GM21737 (cell line): ENCODE data around the gene CACNA1D.

Experiments
- ATAC-seq: cut with Tn5 transposase; IDR thresholded peaks from one replicate; pipeline ENCODE4 v1.9.1; 2021; ENCODE audit warnings: mild to moderate bottlenecking, moderate library complexity; ENCODE audit not compliant: unreplicated experiment

CACNA1D gene

DNA sequence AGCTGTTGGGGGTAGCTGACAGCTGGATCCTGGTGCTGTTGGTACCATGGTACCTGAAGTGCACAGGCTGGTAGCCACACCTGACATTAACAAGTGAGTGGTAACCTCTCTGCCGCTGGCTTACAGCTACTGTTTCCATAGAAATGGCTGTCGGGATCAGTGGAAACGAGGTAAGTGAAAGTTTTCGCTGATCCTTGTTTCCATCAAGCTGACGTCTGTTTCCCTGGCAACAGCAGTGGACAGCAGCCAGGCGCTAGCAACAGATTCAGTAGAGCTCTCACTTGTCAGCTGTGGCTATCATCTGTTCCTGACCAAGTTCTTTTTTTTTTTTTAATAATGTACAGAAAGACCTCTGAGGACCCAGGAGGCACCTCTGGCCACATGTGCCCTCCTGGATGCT, 185.6 kb downstream of the CACNA1D start:
- ATAC-seq = no peak

DNA sequence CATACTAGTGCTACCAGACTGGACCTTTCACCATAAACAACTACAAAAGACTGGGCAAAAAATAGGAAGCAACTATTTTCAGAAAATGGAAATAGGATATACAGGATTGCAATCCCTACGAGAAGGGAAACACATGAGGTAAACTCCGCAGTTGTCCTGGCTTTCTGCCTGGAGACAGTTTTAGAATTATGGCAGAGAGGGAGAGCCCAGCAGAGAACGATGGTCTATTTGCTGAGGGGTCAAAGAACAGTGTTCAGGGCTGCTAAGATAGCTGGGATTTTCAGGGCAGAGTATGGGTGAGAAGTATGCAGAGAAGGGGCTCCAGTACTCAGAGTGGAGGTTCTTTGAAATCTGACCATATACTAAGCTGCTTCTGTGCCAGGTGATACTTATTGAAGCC, 188.4 kb downstream of the CACNA1D start:
- ATAC-seq = no peak

DNA sequence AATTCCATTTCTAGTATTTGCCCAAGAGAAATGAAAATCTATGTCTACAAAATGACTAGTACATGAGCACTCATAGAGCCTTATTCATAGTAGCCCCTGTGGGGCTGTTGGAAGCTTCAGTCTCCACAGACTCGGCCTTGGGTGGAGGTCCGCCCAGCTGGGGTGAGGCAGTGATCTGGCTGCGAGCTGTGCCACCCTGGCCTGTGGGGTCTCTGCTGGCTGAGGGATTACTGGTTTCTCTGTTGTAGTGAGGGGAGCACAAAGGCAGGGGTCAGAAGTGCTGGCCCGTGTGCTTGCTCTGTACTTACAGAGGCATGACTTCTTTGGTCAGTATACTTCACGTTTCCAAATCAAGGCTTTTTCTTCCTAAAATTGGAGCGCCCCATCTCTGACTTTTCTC, 193.7 kb downstream of the CACNA1D start:
- no peak for ATAC-seq

DNA sequence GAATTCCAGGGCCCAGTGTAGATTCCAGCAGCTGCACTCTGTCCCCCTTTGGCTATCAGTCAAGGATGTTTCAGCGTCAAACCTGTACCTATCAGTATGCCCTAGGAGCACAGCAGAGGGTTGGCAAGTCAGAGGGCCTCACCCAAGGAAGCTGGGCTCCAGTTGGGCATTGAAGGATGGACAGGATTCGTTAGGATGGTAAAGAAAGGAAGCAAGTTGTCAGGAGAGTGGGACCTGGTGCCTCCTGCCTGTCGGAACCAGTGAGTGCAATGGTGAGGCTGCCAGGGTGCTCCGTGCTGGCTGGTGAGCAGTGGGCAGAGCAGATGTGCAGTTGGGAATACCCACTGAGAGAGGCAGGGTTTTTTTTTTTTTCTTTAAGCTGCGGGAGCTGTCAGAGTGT, 194.6 kb downstream of the CACNA1D start:
- no peak for ATAC-seq

DNA sequence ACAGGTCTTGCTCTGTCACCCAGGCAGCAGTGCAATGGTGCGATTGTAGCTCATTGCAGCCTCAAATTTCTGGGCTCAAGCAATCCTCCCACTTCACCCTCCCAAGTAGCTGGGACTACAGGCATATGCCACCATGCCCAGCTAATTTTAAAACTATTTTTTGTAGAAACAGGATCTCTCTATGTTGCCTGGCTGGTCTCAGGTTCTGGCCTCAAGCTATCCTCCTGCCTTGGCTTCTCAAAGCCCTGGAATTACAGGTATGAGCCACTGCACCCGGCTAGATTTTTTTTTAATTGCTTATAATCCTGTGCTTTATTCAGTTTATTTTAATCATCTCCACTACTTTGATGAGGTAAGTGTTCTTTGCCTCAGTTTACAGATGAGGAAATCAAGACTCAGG, 195.3 kb downstream of the CACNA1D start:
- no peak for ATAC-seq

DNA sequence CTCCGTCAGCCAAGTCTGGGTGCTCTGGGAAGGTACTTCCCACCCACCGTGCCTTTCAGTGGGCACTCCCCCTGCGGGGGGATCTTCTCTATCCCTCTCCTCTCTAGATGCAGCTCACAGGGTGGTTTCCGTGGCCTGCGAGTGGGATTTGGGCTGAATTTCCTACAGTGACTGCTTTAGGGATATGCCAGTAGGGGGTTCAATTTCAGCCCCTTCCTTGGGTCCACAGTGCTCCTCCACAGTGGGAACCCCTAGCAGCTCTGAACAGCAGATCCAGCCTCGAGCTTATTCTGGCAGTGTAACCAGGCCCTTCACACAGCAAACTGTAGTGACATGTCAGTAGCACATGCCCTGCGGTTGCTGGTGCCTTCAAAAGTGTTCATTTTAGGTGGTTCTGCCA, 196.1 kb downstream of the CACNA1D start:
- ATAC-seq = no peak

DNA sequence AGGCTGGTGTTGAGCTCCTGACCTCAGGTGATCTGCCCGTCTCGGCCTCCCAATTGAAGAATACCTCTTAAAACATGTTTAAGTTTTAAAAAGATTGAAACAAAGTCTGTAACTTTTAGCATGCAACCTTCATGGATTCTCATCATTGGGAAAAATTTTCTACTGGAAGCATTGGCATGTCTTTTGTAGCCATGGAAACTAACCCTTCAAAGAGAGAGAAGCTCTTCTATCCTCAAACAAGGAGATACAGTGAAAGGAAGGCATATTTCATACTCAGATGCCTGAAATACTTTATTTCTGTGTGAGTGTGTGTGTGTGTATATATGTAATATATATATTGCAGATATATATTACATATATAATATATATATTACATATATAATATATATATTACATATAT, 196.9 kb downstream of the CACNA1D start:
- ATAC-seq = no peak

DNA sequence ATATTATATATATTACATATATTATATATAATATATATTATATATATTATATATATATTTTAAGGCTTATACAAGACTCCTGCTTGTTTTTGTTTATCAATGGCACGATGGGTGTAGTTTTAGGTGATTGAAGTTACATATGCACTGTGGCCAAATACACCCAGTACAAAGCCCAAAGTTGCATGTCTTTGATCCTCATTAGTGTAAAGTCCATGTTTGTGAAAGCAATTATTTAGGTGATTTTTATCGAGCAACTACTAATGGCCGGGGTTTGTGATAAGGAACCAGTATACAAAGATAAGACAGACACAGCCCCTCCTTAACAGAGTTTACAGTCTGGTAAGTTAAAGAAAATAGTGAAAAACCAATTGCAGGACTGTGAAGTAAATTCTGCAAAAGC, 197.5 kb downstream of the CACNA1D start:
- no peak for ATAC-seq

DNA sequence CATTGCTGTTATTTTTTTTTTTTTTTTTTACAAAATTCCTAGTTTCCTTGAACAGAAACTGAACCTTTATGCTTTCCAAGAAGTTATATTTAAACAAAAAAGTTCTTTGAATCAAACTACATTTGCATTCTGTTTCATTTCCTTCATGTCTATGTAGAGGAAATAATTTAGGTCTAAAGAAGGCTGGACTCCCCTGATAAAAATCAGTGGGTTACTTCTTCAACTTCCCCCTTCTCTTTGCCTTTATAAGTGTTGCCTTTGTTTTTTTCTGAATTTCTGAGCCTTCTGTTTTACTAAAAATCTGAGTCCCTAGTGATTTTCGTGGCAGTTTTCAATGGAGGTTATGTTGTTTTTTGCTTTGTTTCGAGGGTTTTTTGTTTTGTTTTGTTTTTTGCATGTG, 199.0 kb downstream of the CACNA1D start:
- no peak for ATAC-seq

DNA sequence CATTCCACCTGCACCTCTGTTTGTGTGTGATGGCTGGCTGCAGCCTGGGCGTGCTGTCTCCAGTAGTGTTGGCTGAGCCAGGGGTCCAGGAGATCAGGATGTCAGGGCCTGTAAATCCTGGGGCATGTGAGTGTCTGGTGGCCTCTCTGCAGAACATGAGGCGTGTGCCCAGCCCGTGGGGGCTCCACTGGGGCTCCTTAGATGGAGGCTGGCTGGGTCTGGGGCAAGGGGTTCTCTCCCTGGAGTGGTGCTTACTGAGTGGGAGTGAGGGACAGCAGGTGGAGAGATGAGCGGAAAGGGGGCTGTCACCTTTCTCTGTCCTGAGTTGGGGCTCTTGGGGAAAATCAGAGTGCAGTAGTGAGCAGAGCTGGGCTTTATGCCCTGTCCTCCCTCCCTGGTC, 199.6 kb downstream of the CACNA1D start:
- ATAC-seq = no peak

DNA sequence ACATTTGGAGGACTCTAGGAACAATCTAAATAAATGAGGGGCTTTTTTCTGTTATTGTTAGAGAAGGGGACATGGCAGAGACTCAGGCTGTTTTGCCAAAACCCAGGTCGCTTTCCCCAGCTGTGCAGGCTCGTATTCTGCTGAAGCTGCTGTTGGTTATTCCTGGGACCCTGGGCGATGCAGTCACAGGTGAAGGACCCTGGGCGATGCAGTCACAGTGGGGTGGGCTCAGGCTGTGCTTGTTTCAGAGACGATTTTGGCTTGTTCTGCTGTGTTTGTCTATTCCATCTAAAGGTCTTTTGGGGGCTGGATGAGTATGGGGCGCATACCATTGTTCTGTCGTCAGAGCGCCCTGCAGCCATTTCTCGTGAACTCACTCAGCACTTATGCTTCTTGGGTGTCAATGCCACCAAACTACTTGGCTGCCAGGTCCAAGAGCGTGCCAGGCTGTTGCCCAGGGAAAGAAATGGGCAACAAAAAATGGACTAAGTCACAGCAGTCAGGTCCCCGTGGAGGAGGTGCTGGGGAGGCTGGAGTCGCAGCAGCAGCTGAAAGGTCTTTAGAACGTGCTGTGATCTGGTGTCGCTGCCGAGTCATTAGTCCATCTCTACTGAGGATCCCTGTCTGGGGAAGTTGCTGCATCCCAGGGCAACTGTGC, 200.4 kb downstream of the CACNA1D start:
- ATAC-seq = no peak

DNA sequence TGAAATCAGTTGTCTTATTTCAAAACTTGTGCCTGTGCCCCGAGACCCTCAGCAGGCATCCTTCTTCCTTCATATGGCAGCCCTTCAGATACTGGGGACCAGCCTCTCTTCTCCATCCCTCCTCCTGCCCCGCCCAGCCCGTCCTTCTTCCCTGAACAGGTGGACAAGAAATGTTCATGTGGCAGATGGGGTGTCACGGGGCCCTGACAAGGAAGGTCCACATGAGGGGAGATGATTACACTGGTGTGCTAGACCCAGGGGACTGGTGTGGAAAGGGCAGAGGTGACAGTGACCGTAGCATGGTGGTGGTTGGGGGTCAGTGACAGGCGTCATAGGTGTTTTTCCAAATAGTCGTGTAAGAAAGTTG, 200.9 kb downstream of the CACNA1D start:
- no peak for ATAC-seq

DNA sequence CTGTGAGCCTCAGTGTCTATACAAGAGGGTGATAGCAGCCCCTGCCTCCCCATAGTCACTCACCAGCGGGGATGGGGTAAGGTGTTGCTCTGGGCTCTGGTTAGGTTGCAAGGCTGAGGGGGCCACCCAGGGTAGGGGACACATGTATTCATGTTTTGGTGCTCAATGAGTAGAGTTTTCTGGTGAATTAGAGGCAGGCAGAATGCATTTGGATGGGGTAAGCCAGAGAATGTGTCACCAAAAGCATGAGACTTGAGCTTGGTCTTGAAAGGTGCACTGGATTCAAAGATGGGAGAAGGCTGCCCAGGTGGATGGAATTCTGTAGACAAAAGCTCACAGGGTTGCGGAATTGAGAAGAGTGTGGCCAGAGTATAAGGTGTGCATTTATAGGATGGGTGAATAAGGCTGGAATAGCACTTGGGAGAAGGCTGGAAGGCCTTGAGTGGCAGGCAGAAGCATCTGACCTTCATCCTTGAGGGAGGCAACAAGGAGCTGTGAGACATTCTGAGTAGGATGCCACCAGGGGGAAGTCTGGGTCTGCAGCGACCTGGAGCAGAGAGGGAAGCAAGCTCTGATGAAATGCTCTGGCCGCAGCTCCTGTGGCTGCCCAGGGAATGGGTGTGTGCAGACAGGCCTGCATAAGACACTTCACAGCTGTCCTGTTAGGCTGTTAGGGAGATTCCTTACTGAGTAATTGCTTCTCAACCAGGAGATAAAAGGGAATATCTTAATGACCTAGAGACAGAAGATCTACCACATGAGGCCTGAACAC, 202.2 kb downstream of the CACNA1D start:
- no peak for ATAC-seq

DNA sequence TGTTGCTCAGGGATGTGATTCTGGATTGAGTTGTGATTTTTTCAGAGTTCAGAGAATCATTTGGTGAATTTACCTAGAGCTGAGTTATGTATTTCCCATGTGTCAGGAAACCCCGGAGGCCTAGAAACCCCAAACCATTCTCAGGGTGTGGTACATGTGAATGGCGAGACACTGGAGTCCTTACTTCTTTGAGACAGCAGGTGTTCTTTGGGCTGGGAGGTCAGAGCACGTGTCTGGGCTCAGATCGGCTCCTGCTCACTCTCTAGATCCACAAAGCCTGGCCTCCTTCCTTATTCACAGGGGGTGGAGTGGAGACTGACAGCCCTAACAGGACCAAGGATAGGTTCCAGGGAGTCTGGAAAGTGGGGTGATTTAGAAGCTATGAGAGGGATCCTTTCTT, 206.0 kb downstream of the CACNA1D start:
- ATAC-seq = no peak

DNA sequence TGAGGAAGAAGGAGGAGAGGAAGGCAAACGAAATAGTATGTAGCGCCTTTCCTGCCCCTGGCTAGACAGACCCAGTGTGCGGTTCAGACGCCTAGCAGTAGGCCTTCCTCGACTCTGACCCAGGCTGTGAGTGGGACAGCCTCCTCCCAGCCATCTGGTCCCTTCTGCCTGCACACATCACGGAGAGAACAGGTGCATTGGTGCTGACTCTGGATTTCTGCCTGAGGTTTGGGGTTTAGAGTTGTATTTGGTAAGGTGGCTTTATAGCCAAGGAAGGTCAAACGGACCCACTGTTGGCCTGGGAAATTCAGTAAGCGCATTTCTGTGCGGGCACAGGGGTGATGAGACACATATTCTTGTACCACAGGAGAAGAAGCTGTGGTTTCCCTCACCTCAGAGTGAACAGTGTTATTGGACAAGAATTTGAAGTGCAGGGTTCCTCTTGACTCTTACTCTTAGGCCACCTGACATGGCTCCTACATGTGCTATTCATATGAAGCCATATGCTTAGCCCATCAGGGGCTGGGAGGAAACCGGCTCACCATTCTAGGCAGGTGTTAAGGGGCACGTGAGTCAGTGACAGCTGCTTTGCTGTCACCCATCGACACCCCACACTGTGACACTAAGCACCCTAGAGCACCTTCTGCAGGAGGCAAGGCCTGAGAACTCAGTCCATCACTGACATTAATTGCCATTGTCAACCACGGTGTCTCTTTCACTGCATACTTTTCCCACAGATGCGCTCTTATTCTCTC, 208.5 kb downstream of the CACNA1D start:
- ATAC-seq = no peak

DNA sequence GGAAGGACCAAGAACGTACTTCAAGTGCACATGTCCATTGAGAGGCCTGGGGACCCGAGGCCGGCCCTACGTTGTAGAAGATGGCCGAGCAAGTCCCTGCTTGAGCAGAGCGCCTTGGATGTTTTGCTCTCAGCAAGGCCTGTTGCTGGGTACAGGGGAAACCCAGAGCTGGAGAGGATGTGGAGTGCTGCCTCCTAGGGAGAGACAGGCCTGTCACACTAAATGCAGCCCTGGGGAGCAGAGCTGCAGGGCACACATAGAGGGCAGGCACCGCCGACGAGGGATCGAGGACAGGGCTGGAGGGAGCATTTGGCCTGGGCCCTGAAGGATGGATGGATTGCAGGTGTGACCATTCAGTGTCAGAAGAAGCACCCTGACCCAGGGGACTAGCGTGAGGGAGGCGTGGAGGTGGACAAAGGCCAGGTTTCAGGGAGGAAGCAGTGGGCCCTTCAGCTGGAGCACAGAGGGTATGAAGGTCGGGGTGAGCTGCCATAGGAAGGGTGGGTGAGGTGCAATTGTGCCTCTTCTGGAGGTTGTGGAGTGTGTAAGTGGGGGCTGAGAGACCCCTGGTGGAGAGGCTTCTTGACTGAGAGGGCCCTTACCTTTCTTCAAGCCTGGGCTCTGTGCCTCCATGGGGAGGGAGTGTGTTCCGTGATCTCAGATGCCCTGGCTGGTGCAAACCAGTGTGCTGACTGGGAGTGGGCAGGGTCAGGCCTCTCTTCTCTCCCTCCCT, 209.4 kb downstream of the CACNA1D start:
- ATAC-seq = no peak

DNA sequence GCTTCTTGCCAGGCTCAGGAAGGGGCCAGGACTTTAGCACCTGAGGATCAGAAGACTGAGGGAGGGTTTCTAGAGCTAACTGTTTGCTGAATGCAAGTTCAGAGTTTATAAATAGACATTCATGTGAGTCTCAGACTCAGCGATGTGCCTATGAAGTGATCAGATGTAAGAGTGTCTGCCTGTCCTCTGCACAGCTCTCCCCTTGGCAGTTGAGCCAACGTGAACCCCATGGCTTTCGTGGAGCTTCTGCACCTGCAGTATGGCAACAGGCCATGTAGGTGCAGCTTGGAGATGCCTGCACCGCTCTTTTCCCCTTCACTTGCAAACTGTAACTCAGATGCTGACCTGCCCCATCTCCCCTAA, 209.9 kb downstream of the CACNA1D start:
- ATAC-seq = no peak

DNA sequence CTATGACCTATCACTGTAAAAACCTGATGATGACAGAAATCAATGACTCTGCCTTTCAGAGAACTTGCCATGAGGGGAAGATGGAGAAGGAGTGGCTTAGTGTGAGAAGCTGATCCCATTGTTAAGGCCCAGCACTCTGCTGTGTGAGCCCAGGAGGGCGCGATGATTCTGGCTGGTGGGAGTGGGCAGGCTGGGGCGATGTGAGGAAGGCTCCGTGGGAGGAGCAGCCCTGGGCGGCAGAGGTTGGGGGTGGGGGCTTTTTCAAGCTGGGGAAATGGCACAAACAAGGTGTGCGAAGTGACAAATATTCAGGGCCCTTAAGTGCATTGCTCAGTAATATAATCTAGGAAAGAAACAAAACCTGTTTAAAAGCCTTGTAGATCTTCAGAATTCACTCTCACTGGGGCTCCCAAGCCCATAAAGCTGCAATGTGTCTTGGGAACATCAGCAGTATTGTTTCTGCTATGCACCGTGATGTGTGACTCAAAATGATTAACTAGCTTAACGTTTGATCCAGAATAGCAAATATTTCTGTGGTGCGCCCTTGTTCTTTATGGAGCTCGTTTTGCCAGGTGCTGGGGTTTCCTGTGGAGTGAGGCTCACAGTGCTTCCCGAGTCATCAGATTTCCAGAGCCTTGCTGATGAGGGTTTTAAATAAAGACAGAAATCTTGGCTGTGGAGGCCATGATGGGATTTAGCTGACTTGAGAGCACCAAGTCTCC, 210.8 kb downstream of the CACNA1D start:
- no peak for ATAC-seq

DNA sequence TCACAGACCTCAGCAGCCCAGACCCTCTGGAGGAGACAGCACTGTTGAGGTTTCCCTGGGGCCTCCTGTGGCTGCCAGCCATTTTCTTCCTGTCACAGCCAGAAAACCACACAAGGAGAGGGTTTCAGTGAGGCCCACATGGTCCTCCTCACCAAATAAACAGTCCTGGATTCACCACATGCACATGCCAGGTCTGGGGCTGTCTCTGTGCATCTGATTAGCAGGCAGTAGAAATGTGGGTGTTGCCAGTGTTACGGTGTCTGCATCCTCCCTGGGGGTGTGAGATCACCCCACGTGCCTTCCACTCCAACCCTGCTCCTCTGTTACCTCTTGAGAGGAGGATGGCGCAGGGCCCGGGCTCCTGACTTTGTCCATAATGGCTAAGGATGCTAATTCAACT, 211.4 kb downstream of the CACNA1D start:
- ATAC-seq = no peak

DNA sequence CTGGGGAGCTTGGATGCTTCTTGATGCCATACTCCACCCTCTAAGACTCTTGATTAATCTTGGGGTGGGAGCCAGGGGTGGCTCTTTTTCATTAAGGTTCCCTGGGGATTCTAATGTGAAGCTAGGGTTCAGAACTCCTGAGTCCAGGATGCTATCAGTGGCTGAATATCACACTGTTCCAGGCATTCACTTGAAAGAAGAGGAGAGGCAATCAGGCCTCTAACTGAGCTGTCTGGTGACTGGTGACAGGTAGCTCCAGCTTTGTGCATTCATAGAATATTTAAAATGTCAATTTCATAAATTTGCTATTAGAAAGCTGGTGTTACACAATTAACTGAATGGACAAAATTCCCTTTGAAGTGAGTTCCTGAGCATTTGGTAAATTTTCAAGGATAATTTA, 212.8 kb downstream of the CACNA1D start:
- ATAC-seq = no peak
